Measurements from ENCODE around the gene ATP6V0B. TPM values are rescaled to one million over a fixed set of nuclear protein-coding genes. Genes with fewer than 3 reads are reported as not detected.

Gene ATP6V0B
- total RNA-seq (2012; rRNA removed) (72.1 and 80.3 TPM in 2 replicates), polyA plus RNA-seq (2012; rRNA removed) (169 and 209 TPM in 2 replicates), Bru-seq, nascent RNA (percentile 65 among the genes with signal in this experiment), BruChase-seq, experiment 1, labeled RNA remaining after a 6-hour chase (percentile 74 among the genes with signal in this experiment), BruChase-seq, experiment 2, labeled RNA remaining after a 2-hour chase (percentile 73 among the genes with signal in this experiment)
- 211 and 228 TPM in 2 replicates for polyA plus RNA-seq (2012; cell fraction: cytosol; rRNA removed)
- polyA plus RNA-seq (2012; cell fraction: nucleus; rRNA removed; ENCODE audit: low replicate concordance): 173 and 195 TPM in 2 replicates
- long read RNA-seq, transcript ATP6V0B-205 (8 exons, 1,298 nt): major isoform, 77 of 112 reads
- long read RNA-seq, transcript ATP6V0B-201 (7 exons, 944 nt): minor isoform, 22 of 112 reads
- long read RNA-seq, partial matches to known transcripts: 1 of 112 reads
- long read RNA-seq, other reads (novel, unspliced or antisense): 9 of 112 reads

- H2AK9ac ChIP-seq (replicated peaks; ENCODE audit: low read depth, low read length, poor library complexity): peak within 1 kb of the TSS; percentile 94
- ATAC-seq (ENCODE audit: low read depth) (peak; percentile 73), DNase-seq (peak; percentile 89)
- H3K14ac ChIP-seq (replicated peaks; ENCODE audit: low read depth, low read length): peak within 1 kb of the TSS; percentile 58
- H2AK5ac ChIP-seq (ENCODE audit: low read depth, low read length): peak within 1 kb of the TSS; percentile 76
- H3K4me2 ChIP-seq (ENCODE audit: low read depth, low read length): peak within 1 kb of the TSS; percentile 89
- ChIA-PET POLR2A (ENCODE audit: unreplicated experiment) (interaction anchor here (0.6 kb wide), 1 partner anchor 19 kb away, joined by 9 read pairs; no protein-coding TSS in a partner anchor), CTCF (no interaction called here)
- H3K9me1 ChIP-seq (ENCODE audit: insufficient read depth, low read length): peaks cover 30% of the 10 kb centered on the region
- dilution Hi-C loops (cut with HindIII; ENCODE audit: low sequenced_read_pairs, unreplicated experiment): no loop called here
- H3K23ac ChIP-seq (ENCODE audit: low read depth, low read length): peak within 1 kb of the TSS; percentile 86
- peak within 1 kb of the TSS; percentile 99 for H2AFZ ChIP-seq (replicated peaks; ENCODE audit: low read length, poor library complexity)
- no TSS peak for BruUV-seq (replicated peaks)
- H3K9ac ChIP-seq (ENCODE audit: low read depth, low read length): peak within 1 kb of the TSS; percentile 71
- TF ChIP-seq CEBPB (IDR thresholded peaks at IDR 0.05; ENCODE audit: low read depth, low read length) (no peak), POLR2A (IDR thresholded peaks at IDR 0.05; ENCODE audit: low read depth, low read length) (peak; percentile 77), USF2 (IDR thresholded peaks at IDR 0.05; ENCODE audit: low read depth, low read length) (peak; percentile 100), FOS (IDR thresholded peaks at IDR 0.05; ENCODE audit: low read depth, low read length) (peak; percentile 96), RAD21 (IDR thresholded peaks at IDR 0.05; ENCODE audit: low read length) (no peak), MAZ (IDR thresholded peaks at IDR 0.05; ENCODE audit: borderline replicate concordance, low read depth, low read length) (peak; percentile 19; the same call in 1 of the 2 replicates), BHLHE40 (IDR thresholded peaks at IDR 0.05; ENCODE audit: low read depth, low read length) (peak; percentile 44; the same call in 1 of the 2 replicates), RFX5 (IDR thresholded peaks at IDR 0.05; ENCODE audit: low read depth, low read length) (no peak), MXI1 (IDR thresholded peaks at IDR 0.05; ENCODE audit: borderline replicate concordance, low read depth, low read length) (peak; percentile 65; the same call in 1 of the 2 replicates), CTCF (conservative IDR thresholded peaks at IDR 0.05; ENCODE audit: low read depth, low read length) (peak; percentile 23; the same call in 1 of the 2 replicates)
- no peaks in the 10 kb centered on the region for H3K27me3 ChIP-seq (ENCODE audit: control insufficient read depth, insufficient read depth, low read length)
- H3K4ac ChIP-seq (ENCODE audit: low read depth, low read length): peak within 1 kb of the TSS; percentile 74
- peaks cover 12% of the 10 kb centered on the region for H3K4me1 ChIP-seq (ENCODE audit: control insufficient read depth, insufficient read depth, low read length)
- in situ Hi-C loops (cut with MboI; ENCODE audit: low sequenced_read_pairs): loop anchor here (25.0 kb wide), 1 partner anchor 437 kb away; the partner anchor contains the start of gene PTPRF
- H2BK120ac ChIP-seq (ENCODE audit: low read depth, low read length): no peak within 1 kb of the TSS
- peak within 1 kb of the TSS; percentile 76 for H3K4me3 ChIP-seq (ENCODE audit: insufficient read depth, low read depth, low read length)
- no peaks in the 10 kb centered on the region for H3K9me3 ChIP-seq (ENCODE audit: control insufficient read depth, insufficient read depth, low read length)
- H3K56ac ChIP-seq (ENCODE audit: extremely low read depth, insufficient read depth, low read length): peak within 1 kb of the TSS; percentile 45; the same call in 1 of the 2 replicates
- H3K27ac ChIP-seq (ENCODE audit: insufficient read depth, low read length): peak within 1 kb of the TSS; percentile 73
- intact Hi-C loops (cut with micrococcal nuclease): no loop called here
- peak within 1 kb of the TSS; percentile 66 for H2BK5ac ChIP-seq (ENCODE audit: low read depth, low read length, poor library complexity, severe bottlenecking)
- peak within 1 kb of the TSS; percentile 24; the same call in 1 of the 2 replicates for H4K5ac ChIP-seq (ENCODE audit: low read depth, low read length)
- peaks cover 25% of the 10 kb centered on the region for H4K20me1 ChIP-seq (ENCODE audit: insufficient read depth, low read length)
- H4K91ac ChIP-seq (ENCODE audit: insufficient read depth, low read depth, low read length): peak within 1 kb of the TSS; percentile 28; the same call in 1 of the 2 replicates
- no peak within 1 kb of the TSS; the same call in 1 of the 2 replicates for H3K18ac ChIP-seq (ENCODE audit: low read depth, low read length)
- H4K8ac ChIP-seq (ENCODE audit: low read depth in 2 of 2, low read length in 2 of 2): peak within 1 kb of the TSS; percentile 22 to 83
- peaks cover 38 to 58% of the 10 kb centered on the region in 2 experiments; a peak in 3 of 4 replicates for H3K79me1 ChIP-seq (ENCODE audit: low read depth in 1 of 2, low read length in 2 of 2)
- no peak within 1 kb of the TSS for H2BK15ac ChIP-seq (ENCODE audit: low read depth, low read length)
- H2BK20ac ChIP-seq (ENCODE audit: low read depth, low read length): no peak within 1 kb of the TSS
- WGBS, 2 experiments (ENCODE audit: extremely low coverage in 2 of 2, insufficient read length in 1 of 2): 2% methylated on average over 50 of the region's 93 CpGs; no CpG with 5 or more reads in 1 of the 2 experiments
- H3K36me3 ChIP-seq (ENCODE audit: control insufficient read depth, insufficient read depth, low read length): peaks cover 25% of the 10 kb centered on the region
These were observed at the start of gene ATP6V0B for GRCh38 chr1:43974443-43975248. ATP6V0B (plus strand) TSS chr1:43974960; CDS start chr1:43975041, 81 bp downstream.

Data from IMR-90 (cell line).